HG02678 (cell line): ENCODE measurements around the gene NPIPB8.
"Not testable (repeated sequence)": the region's sequence is repeated elsewhere in the genome, so short reads cannot be mapped to it uniquely, and the experiment has no call there.

Experiments
- ATAC-seq: cut with Tn5 transposase; IDR thresholded peaks from one replicate; pipeline ENCODE4 v1.9.1; 2021; ENCODE audit warnings: mild to moderate bottlenecking, moderate library complexity; ENCODE audit not compliant: unreplicated experiment

Gene NPIPB8

GRCh38 chr16:28606291-28607115, 31.4 kb upstream of the NPIPB8 start:
- ATAC-seq = no peak

- ATAC-seq = no peak
These were observed 30.7 kb upstream of the NPIPB8 start for GRCh38 chr16:28607116-28607623.

GRCh38 chr16:28607681-28608495, 30.0 kb upstream of the NPIPB8 start:
- not testable (repeated sequence) for ATAC-seq

- not testable (repeated sequence) for ATAC-seq
These were observed 29.4 kb upstream of the NPIPB8 start for GRCh38 chr16:28608496-28608808.

GRCh38 chr16:28608867-28609596, 28.8 kb upstream of the NPIPB8 start:
- ATAC-seq = not testable (repeated sequence)

GRCh38 chr16:28609631-28610594, 28.0 kb upstream of the NPIPB8 start, which contains the start of gene SULT1A1:
SULT1A1 (minus strand) TSS chr16:28610044; CDS start chr16:28608855, 1,189 bp downstream.
- no peak for ATAC-seq

GRCh38 chr16:28610595-28611191, 27.2 kb upstream of the NPIPB8 start:
- ATAC-seq = no peak

- not testable (repeated sequence) for ATAC-seq
These were observed 25.2 kb upstream of the NPIPB8 start for GRCh38 chr16:28612359-28613280.

GRCh38 chr16:28613912-28614311, 24.0 kb upstream of the NPIPB8 start:
- ATAC-seq = not testable (repeated sequence)

- not testable (repeated sequence) for ATAC-seq
These were observed 23.3 kb upstream of the NPIPB8 start for GRCh38 chr16:28614561-28614960.

- not testable (repeated sequence) for ATAC-seq
These were observed 22.2 kb upstream of the NPIPB8 start for GRCh38 chr16:28615486-28616223.

GRCh38 chr16:28616224-28616577, 21.7 kb upstream of the NPIPB8 start:
- ATAC-seq = not testable (repeated sequence)

GRCh38 chr16:28616636-28617035, 21.2 kb upstream of the NPIPB8 start:
- ATAC-seq = no peak

GRCh38 chr16:28617874-28618273, 20.0 kb upstream of the NPIPB8 start:
- ATAC-seq = no peak

- ATAC-seq = not testable (repeated sequence)
These were observed 17.5 kb upstream of the NPIPB8 start for GRCh38 chr16:28620316-28620715.

GRCh38 chr16:28621481-28622155, 16.2 kb upstream of the NPIPB8 start:
- no peak for ATAC-seq

GRCh38 chr16:28622532-28623171, 15.2 kb upstream of the NPIPB8 start:
- not testable (repeated sequence) for ATAC-seq
